Cortex of kidney (tissue), 1 donor: ENCODE results near the gene BRINP2.

Source experiments
- DNase-seq: peaks from one replicate; lab custom pipeline; 2025; lab: John Stamatoyannopoulos, UW

The BRINP2 gene

GRCh38 chr1:177219554-177220458 lies 49.0 kb downstream of the BRINP2 start:
- no peak for DNase-seq

- DNase-seq = no peak
Observed at GRCh38 chr1:177223359-177223758, 52.6 kb downstream of the BRINP2 start.

- DNase-seq = no peak
Observed at GRCh38 chr1:177227978-177228692, 57.4 kb downstream of the BRINP2 start.

GRCh38 chr1:177228693-177229065 lies 57.9 kb downstream of the BRINP2 start:
- no peak for DNase-seq

- no peak for DNase-seq
Observed at GRCh38 chr1:177229781-177230180, 59.0 kb downstream of the BRINP2 start.

GRCh38 chr1:177230228-177231016 lies 59.7 kb downstream of the BRINP2 start:
- no peak for DNase-seq

- DNase-seq = no peak
Observed at GRCh38 chr1:177235350-177235749, 64.6 kb downstream of the BRINP2 start.

- no peak for DNase-seq
Observed at GRCh38 chr1:177236962-177237361, 66.2 kb downstream of the BRINP2 start.

- DNase-seq = no peak
Observed at GRCh38 chr1:177238967-177239366, 68.2 kb downstream of the BRINP2 start.

GRCh38 chr1:177239792-177240191 lies 69.0 kb downstream of the BRINP2 start:
- no peak for DNase-seq

GRCh38 chr1:177243773-177244172 lies 73.0 kb downstream of the BRINP2 start:
- DNase-seq = no peak

GRCh38 chr1:177246710-177247580 lies 76.2 kb downstream of the BRINP2 start:
- no peak for DNase-seq

- no peak for DNase-seq
Observed at GRCh38 chr1:177247623-177248176, 76.9 kb downstream of the BRINP2 start.

GRCh38 chr1:177248258-177248657 lies 77.5 kb downstream of the BRINP2 start:
- DNase-seq = no peak

GRCh38 chr1:177249231-177249630 lies 78.5 kb downstream of the BRINP2 start:
- no peak for DNase-seq

GRCh38 chr1:177252877-177253276 lies 82.1 kb downstream of the BRINP2 start:
- DNase-seq = no peak

- DNase-seq = no peak
Observed at GRCh38 chr1:177255411-177255810, 84.7 kb downstream of the BRINP2 start.

GRCh38 chr1:177256153-177257075 lies 85.7 kb downstream of the BRINP2 start:
- DNase-seq = no peak

- DNase-seq = no peak
Observed at GRCh38 chr1:177257128-177257527, 86.4 kb downstream of the BRINP2 start.

GRCh38 chr1:177257576-177257975 lies 86.8 kb downstream of the BRINP2 start:
- DNase-seq = no peak
